GM04503 (cell line): ENCODE data around the gene ETV6.
A peak's percentile ranks its signal among the peaks of the same experiment; 100 is the strongest.

Source experiments
- DNase-seq: peaks from one replicate; pipeline ENCODE4 v3.0.0-alpha.2; 2012; ENCODE audit warnings: low read depth

ETV6 gene

GRCh38 chr12:11696084-11696483 is 46.6 kb downstream of the ETV6 start:
- no peak for DNase-seq

GRCh38 chr12:11697131-11697530 is 47.7 kb downstream of the ETV6 start:
- DNase-seq: no peak

DNA sequence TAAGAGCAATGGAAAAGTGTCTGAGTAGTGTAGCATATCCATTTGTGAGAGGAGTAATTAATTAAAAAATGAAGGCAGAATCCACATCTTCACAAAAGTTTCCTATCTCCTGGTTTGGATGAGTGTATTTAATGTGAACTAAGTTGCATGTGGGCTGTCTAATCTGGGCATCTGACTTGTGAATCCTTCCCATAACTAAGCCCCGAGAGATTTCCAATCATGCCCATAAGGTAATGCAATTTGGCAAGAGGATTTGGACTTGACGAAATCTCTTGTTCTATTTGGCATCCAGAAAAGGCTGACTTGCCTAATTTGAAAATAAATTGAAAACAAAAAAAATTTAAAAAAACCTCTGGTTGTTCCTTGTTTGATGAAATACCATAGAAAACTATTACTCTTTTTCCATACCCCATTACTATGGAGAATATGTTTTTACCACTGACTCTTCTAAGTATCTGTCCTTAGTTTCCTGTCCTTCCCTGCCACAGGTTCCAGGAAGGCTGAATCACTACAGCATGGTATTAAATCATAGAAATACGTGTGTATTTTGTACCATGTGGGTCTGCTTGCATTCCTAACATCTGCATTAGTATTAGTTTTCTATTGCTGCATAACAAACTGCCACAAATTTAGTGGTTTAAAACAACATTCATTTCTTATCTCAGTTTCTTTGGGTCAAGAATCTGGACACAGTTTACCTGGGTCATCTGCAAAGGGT is 48.4 kb downstream of the ETV6 start:
- DNase-seq: peak; percentile 55

- DNase-seq: no peak
Observed at GRCh38 chr12:11698729-11699128, 49.3 kb downstream of the ETV6 start.

GRCh38 chr12:11701433-11701832 is 52.0 kb downstream of the ETV6 start:
- no peak for DNase-seq

DNA sequence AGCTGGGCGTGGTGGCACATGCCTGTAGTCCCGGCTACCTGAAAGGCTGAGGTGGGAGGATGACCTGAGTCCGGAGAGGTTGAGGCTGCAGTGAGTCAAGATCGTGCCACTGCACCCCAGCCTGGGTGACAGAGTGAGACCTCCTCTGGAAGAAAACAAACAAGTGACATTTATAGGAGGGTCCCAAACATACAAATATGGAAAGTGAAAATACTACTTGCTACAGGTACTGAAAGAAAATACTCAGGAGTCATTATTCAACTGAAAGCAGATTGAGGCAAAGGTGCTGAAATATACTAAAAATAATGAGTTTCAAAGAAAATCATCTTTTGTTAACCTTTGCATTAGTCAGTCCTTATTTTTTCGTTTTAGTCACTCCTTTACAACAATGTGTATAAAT is 53.5 kb downstream of the ETV6 start:
- no peak for DNase-seq

DNA sequence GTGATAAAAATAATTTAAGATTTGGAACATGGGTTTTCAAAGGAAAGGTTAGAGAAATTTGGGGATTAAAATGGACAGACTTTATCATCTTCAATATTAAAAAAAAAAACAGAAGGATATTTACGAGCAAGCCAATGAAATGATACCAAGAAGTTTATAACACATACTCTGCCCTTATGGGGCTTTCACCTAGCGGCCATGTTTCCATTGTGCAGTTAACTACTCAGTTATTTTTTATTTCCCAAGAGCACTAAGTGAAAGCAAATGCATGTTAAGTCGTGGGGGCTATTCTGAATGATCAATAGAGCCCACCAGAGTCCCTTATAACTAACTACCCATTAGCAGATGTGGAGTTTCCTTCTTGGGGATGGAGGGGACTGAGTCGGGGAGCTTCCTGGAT is 53.9 kb downstream of the ETV6 start:
- DNase-seq: no peak

DNA sequence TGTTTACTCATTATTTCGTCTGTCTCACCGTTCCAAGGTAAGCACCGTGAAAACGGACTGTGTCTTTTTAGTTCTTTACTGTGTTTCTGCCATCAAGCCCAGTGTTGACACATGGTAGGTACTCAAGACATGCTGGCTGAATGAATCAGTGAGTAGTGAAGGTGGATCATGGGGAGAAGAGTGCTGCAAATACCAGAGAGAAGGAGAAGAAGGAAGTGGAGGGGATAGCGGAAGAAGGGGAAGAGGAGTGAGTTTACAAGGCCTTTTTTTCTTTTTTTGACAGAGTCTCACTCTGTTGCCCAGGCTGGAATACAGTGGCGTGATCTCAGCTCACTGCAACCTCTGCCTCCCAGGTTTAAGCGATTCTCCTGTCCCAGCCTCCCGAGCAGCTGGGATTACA is 54.6 kb downstream of the ETV6 start:
- DNase-seq: no peak

DNA sequence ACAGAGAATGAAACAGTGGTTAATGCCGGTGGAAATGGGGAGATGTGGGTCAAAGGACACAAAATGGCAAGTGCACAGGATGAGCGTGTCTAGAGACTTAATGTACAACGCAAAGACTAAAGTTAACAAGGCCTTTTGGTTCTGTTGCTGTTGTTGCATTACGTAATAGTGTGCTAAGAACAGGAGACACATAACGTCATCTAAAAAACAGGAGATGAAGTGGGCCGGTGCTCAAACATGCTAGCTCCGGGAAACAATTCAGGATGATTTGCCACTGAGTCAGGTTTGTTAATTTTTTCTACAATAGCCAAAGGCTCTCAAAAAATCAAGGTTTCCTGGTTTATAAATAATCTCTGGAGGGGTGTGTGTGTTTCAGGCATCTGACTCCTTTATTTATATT is 55.5 kb downstream of the ETV6 start:
- DNase-seq: peak; percentile 73

DNA sequence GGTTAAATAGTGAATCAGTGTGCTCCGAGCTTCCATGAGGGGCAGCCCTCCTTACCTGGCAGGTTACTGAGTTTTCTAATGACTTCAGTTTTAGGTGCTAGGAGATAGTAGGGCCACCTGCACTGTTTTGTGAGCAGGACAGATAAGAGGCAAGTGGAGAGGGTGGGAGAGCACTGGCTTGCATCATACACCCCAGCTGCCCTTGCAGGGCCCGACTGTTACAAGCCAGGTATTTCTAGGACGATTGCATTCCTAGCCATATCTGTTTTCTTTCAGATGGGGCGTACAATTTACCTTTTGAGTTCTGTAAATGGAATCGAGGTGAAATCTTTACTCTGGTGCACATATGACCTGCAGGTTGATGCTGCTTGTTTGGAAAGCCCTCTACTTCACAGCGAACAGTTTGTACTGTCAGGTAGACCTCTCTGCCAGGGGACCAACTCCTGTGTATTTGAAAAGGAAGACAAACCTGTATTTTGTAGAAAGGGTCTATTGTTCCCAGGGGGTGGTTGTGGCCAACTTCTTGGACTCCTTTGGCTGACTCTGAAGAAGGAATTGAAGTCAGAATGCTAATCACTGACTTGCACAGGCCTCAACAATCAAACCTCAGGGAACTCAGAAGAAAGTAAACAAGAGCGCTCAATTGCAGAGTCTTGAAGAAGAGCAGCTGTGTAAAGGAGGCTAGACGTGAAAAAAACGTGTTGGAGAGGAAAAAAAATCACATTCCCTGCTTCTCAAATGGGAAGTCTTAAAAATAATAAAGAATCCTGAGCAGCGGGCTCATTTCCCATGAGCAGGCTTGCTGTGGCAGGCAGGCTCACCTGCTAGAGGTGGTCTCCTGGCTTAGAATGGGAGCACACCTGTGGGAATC is 57.3 kb downstream of the ETV6 start:
- no peak for DNase-seq

- DNase-seq: no peak
Observed at GRCh38 chr12:11707535-11707934, 58.1 kb downstream of the ETV6 start.

- DNase-seq: no peak
Observed at GRCh38 chr12:11709513-11709912, 60.0 kb downstream of the ETV6 start.

- no peak for DNase-seq
Observed at GRCh38 chr12:11710431-11710830, 61.0 kb downstream of the ETV6 start.

DNA sequence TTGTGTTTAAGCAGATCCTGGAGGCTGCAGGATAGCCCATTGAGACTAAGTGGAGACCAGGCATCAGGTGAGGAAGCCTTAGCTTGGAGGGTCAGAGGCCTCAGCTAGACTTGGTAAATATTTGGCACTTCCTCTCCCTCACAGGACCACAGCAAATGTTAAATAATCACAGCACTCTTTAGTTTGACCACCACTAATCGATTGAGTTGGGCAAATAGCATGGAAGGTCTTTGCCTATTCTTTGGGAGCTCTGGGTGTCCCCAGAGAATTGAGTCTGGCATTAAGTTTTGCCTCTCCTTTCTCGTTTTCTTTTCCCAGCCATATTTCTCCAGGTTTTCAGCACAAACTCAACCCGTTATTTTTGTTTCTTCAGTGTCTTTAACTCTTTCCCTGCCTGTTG is 61.4 kb downstream of the ETV6 start:
- DNase-seq: no peak

DNA sequence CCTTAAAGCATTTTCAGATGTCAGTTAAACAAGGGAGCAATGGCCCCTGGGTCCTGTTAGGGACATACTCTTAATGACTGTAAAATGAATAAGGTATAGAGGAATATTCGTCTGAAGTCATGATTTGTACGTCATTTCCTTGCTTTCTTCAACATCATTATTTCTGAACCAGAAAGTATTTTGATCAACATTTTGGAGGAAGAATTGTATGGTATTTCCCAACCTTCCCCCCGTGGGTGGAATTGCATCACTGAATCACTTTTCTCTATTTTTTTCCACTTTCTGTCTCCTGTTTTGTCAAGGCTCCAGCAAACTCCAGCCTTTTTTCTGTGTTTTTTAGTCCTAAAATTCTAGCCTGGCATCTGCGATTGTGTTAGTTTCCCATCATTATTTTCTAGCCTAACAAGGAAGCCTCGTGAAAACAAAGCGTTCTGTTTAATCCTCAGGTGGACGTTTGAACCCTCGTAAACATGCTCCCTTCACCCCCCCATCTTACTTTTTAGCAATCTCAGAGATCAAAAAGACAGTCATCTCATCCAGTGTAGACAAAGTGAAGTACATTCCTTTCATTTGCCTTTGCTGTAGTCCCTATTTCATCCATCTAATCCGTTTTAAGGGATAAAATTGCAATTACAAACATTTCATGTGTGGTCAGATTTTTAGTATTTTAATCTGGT is 62.3 kb downstream of the ETV6 start:
- DNase-seq: peak; percentile 35

GRCh38 chr12:11712491-11712890 is 63.0 kb downstream of the ETV6 start:
- DNase-seq: no peak

- DNase-seq: no peak
Observed at GRCh38 chr12:11713202-11713601, 63.7 kb downstream of the ETV6 start.

DNA sequence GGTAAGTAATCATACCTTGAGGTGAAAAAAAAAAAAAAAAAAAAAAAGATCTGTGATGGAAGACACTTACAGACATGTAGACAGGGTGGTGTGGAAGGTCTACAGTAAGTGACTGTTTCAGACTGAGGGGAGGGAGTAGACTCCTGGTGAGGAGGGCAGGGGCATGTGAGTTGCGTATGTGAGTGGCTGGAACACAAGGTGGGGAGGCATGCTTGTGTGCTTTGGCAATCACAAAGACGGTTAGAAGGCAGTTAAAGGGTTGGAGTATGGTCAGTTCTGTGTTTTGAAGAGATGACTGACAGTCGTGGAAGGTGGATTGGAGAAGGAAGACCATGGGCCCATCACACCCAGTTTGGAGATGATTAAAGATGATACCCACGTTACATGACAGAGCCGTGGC is 65.2 kb downstream of the ETV6 start:
- DNase-seq: no peak

DNA sequence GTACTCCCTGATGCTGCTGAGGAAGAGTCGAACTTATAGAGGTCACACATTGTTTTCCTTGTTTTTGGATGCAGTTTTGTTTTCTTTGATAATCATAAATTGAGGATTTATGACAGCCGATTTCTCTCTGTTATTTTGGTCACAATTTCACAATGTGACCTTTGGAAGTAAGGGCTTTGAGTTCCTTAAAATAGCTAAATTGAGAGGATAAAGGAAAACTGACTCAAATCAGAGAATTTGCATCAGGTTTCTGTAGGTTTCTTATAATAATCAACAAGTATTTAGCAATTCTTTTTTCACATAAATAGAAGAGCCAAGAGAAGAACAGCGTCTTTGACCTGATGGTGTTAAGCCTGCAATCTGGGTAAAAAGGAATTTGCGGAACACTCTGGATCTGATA is 66.1 kb downstream of the ETV6 start:
- no peak for DNase-seq

DNA sequence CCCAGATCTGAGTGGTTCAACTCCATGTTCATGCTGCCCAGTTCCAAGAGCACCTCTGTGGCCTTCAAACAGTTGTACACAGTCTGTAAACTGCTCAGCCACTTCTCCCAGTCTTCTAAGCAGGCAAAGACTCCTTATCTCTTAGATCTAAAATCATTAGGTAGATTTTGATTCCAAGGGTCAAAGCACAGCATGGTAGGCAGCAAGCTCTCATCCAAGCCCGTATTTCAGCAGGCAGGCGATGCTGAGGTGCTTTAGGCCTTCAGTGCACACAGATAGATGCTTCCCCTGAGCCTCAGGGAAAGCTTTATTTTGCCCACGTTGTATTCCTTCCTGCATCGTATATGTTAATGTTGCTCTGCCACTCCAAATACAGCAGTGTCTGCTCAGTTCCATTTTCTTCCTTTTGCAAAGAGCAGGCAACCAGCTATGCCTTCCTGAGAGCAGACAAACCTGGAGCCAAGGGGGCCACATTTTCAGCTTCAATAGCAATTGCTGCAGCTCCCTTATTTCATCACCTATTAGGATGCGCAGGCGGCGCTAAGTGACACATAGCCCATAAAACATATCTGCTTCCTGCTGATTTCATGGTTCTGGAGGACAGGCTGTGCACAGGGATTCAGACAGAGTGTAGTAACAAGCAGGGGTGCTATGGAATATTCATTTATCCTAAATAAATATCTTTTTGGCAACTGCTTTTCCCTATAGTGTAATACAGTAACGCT is 67.5 kb downstream of the ETV6 start:
- no peak for DNase-seq

- DNase-seq: peak; percentile 43
Observed at GRCh38 chr12:11717519-11717961, 68.1 kb downstream of the ETV6 start.

DNA sequence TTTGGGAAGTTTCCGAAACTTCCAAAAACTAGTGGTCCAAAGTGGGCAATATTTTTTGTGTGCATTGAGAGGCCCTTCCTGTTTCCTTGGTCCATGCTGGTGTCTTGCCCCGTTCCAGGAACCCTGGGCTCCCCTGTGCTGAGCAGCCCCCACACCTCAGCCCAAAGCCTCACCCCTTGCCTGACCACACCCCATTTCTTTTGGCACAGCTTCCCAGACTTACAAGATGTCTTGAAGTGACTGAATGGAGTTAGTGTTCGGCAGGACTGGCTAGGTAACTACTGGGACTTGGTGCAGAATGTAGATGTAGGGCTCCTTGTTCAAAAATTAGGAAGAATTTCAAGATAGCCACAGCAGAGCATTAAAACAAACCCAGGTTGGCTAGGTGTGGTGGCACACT is 68.6 kb downstream of the ETV6 start:
- no peak for DNase-seq
